ENCODE results near the gene RUNX1. TPM values are rescaled to one million over a fixed set of nuclear protein-coding genes. Genes with fewer than 3 reads are reported as not detected.

RUNX1 gene
- polyA plus RNA-seq, 12 donors, result 3.6 to 18.8 (median 6.9) TPM; not detected in 1

DNA sequence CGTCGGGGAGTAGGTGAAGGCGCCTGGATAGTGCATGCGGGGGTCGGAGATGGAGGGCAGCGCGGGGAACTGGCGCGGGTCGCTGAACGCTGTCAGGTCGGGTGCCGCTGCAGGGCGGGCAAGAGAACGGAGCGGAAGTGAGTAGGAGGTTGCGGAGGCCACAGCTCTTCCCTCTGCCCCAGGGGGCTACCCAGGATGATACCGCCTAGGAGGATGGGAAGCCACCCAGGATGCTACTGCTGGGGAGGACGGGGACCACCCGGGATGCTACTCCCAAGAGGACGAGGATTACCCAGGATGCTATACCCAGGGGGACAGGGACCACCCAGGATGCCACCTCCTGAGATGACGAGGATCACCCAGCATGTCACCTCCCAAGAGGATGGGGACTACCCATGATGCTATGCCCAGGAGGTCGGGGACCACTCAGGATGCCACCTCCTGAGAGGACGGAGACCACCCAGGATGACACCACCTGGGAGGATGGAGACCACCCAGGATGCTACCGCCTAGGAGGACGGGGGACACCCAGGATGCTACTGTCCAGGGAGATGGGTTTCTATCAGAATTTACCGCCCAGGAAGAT lies 256.5 kb downstream of the RUNX1 start:
- no peak for DNase-seq

DNA sequence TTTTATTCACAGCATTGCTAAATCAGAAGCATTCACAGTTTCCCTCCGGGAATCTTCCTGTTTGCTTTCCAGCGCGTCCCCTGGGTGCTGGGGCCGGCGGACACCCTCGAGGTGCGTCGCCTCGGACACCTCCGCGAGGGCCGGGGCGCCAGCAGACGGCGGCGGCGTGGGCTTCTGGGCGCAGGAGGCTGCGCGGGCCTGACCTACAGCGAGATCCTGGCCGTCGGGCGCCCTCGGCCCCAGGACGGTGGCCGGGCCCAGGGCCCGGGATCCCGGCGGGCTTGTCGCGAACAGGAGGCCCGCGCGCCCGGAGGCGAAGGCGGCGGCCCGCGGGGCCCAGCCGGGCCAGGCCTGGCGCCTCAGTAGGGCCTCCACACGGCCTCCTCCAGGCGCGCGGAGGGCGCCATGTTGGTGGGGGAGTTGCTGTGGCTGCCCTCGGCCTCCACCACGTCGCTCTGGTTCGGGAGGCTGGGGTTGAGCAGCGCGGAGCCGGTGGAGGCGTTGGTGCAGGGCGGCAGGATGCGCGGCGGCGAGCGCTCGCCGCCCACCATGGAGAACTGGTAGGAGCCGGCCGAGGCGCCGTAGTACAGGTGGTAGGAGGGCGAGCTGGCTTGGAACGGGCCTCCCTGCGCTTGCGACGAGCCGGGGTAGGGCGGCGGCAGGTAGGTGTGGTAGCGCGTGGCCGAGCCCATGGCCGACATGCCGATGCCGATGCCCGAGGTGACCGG lies 257.2 kb downstream of the RUNX1 start:
- DNase-seq, result no peak

DNA sequence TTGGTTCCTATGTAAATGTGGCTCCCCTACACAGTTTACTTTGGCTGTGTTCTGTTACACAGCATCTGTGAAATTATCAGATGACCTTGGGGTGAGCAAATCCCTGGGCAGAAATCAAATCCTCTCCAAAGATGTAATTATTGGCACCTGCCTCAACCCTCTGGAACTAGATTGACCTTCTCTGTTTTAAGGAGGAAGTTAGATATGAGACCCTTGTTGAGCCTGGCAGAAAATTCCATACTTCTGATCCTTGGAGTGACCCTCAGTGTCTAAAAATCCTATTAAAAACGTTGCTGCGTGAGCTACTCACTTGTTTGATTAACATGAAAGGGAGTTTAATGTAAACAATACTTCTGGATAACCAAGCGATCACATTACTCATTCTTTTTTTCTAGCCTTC lies 258.3 kb downstream of the RUNX1 start:
- DNase-seq, result no peak

DNA sequence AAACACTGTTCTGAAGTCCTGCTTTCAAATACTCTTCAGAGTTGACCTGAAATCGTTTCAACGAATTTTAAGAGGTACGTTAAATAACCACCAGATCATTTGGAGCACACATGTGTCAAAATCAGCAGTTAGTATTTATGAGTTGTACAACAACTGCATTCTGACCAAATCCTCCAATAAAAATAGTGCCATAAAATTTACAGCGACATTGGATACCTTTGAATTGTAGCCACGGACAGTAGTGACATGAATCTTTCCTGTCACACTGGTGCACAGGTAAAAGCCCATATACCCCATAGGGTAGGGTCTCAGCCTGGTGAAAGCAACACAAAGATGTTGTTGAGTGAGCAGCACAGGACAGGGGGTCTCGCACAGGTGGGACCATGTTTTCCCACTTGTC lies 258.8 kb downstream of the RUNX1 start:
- DNase-seq, result no peak

DNA sequence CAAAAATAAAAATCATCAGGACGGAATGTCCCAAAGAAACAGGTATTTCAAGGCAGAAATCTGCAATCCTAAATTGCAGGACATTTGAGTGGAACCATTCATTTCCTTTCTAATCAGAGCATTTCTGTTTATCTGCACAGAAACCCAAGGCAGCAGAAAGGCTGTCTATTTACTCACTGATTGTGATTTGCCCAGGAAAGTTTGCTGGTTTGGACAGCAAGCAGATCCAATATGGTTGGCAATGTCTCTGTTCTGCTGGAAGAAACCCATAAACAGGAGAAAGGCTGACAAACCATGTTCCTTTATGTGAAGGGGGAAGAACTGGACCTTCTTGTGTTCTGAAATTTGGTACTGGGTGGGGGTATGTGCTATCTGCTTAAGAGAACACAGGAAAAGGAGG lies 260.2 kb downstream of the RUNX1 start:
- DNase-seq, result no peak

DNA sequence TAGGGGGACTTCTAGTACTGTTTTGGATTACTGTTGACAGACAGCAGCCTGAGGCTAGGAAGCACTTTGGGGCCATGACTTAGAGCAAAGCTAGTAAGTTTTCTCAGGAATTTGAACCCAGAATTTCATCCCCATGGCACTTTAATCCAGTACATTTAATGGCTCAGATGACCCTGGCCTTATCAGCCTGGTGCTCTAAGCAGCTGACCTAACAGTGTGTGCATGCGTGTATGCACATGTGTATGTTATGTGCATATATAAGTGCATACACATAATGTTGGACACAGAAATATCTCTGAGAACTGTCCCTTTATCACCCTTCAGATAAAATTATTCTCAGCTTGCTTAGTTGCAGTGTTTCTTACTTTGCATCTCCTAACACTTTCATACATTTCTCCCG lies 265.3 kb downstream of the RUNX1 start:
- no peak for DNase-seq

DNA sequence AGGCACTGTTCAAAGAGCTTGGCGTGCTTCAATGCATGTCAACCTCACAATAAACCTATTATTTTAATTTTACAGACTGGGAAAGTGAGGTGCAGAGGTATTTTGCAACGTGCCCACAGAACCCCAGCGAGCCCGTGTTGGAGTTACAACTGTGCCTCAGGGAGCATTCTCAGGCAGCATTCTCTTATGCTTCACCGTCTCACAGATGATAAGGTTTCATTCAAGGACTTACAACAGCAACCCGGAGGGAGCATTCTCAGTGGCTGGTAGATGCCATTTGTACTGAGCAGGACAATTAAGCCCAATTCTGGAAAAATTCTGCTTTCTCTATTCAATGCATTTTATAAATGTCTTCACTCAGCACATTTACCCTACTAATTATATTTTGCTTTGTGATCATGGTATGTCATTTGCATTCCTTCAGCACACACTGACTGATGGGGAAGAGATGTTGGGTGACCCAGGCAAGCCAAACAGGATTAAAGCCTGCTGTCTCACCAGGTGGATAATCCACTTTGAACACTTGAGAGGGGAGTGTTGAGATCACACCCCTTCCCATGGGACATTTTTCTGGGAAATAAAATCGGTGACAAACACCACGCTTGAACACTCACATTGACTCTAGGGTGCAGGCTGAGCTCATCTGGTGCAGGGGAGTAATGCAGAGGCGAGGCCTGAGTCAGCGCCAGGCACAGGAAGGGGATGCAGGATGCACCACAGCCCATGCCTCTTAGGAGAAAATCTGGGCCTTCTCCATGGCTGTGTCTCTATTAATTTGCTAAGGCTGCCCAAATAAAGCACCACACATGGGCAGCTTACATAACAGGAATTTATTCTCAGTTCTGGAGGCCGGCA lies 266.4 kb downstream of the RUNX1 start:
- DNase-seq, result no peak

DNA sequence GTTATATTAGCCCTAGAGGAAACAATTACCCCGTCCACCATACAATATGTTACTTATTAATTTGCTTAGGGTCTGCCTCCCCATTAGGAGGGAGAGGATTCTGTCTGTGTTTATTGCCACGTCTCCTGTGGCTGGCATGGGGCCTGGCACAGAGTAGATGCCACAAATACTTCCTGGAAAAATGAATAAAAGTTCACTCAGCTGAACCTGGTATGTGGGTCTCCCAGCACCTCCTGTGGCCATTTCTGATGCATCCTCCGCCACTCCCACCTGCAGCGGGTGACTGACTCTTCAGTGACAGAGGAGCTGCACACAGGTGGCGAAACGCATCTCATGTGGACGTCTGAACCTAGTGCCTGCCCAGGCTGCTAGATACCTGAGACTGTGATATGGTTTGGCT lies 267.6 kb downstream of the RUNX1 start:
- DNase-seq, result no peak

DNA sequence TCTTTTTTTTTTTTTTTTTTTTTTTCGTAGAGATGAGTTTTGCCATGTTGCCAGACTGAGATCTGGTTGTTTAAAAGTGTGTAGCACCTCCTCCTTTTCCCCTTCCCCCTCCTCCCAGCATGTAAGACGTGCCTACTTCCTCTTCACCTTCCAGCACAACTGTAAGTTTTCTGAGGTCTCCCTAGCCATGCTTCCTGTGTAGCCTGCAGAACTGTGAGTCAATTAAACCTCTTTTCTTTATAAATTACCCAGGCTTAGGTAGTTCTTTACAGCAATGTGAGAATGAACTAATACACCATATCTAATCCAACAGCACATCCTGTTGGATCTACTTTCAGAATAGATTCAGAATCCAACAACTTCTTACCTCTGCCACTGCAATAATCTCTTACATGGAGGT lies 269.2 kb downstream of the RUNX1 start:
- no peak for DNase-seq

DNA sequence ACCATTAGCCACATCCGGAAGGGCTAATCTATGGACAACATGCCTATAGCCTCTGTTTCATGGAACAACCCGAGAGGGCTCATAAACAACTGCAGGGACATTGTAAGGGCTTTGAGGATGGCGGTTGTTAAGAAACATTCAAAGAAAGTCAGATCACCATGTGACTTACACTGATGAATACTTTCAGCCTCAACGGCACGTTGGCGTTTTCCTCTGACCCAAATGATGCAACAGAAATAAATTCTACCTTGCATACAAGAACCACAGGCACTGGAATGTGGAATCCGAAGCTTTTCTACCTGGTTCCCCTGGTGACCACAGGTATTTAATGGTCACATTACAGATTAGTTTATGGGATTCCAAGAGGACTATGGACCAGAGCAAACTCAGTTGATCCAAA lies 273.3 kb downstream of the RUNX1 start:
- no peak for DNase-seq

DNA sequence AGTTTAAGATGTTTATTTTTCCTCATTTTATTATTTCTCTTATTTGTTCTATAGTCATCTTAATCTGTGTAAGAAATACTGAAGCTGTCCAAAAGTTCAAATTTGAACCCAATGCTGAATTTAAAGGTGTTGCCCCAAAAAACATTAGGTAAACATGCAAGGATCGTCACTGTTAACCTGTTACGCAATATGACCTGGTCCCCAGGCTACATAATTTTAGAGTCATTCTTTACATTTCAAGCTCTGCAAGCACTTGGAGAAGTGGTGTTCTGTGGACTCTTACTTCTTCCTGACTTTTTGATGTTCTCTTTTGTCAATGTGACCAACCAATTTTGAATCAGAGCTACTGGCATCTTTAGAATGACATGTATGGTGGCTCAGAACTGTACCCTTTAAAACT lies 274.4 kb downstream of the RUNX1 start:
- DNase-seq, result no peak

DNA sequence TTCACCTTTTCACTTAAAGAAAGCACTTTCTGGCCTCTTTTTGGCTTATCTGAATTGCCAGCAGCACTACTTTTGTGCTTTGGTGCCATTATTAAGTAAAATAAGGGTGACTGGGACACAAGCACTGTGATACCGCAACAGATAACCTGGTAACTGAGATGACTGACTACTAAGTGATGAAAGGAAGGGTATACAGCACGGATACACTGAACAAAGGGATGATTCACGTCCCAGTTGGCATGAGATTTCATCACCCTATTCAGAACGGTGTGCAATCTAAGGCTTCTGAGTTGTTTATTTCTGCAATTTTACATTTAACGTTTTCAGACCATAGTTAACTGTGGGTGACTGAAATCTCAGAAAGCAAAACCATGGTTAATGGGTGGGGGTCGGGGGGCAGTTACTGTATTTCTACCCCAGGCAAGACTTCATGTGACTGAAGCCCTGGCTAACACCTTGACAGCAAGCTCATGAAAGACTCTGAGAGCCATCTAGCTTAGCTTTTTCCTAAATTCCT lies 277.5 kb downstream of the RUNX1 start:
- DNase-seq, result no peak

DNA sequence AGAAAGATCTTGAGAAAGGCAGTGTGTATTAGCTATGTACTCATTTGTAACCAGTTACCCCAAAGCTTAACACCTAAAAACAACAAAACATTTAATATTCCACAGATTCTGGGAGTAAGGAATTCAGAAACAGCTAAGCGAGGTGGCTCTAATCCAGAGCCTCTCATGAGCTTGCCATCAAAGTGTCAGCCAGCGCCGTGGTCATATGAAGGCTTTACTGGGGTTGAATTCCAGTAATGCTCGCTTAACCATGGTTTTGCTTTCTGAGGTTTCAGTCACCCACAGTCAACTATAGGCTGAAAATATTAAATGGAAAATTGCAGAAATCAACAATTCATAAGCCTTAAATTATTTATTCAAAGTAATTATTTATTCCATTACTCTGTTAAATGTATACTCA lies 278.5 kb downstream of the RUNX1 start:
- DNase-seq, result no peak

DNA sequence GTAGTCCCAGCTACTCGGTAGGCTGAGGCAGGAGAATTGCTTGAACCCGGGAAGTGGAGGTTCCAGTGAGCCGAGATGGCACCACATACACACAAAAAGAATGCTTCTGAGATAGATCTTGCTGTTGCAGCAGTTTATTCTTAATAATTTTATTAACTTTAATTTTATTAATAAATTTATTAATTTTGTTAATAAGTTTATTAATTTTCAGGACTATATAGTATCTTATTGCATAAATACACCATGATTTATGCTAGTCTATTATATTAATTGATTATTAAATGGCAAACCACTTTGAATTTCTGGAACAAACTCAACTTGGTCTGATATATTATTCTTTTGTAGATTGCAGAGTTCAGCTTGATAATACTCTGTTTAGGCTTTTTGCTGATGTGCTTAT lies 280.8 kb downstream of the RUNX1 start:
- no peak for DNase-seq

DNA sequence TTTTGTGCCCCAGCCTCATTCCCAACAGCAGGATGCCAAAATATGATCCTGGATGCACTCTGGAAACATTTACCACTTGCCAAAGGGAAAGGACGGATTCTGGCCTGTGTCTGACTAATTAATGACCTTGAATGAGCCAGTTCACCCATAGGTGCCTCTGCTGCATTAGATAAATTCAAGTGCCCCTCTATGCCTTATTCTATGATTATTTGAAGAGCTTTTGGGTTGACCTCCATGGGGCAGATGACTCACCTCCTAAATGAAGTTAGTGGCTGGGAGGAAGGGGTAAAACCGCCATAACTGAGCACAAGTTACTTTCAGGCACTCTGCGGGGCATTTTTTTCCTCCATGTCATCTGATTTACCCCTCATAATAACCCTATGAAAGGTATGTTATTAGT lies 282.2 kb downstream of the RUNX1 start:
- DNase-seq, result no peak

DNA sequence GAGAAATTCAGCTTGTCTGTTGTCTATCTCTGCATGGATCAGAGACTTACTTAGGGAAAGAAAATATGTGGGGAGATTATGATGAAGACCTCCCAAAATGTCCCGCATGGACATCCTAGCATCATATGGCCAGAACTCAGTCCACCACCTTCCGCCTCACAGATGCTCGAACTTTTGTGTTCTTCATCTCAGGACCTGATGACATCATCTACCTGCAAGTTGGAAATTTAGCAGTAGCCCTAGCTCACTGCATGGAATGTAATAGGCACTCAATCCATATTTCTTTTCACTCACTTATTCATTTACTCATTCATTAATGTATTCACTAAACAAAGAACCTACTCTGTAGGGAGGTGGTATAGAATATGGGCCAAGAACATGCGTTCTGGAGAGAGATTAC lies 283.5 kb downstream of the RUNX1 start:
- no peak for DNase-seq

DNA sequence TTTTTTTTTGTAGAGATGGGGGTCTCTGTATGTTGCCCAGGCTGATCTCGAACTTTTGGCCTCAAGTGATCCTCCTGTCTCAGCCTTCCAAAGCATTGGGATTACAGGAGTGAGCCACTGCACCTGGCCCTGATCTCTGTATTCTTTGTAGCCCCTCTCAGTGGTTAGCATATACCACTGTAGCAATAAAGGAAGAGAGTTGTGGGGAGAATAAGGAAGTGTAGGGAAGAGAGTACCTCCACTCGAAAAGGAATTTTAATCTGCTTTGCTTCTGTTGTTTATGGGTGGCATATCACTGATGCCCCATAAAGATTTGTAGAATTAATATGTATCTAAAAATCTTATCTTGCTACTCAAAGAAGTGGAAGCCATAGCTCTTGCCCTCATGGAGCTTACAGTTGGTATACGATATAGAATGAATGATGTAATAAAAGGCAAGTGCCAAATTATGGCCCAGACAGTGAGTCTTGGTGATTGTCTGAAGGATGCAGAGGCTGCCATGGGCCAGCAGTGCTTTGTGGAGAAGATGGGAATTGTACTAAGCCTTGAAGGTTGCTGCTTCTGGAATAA lies 284.3 kb downstream of the RUNX1 start:
- no peak for DNase-seq

DNA sequence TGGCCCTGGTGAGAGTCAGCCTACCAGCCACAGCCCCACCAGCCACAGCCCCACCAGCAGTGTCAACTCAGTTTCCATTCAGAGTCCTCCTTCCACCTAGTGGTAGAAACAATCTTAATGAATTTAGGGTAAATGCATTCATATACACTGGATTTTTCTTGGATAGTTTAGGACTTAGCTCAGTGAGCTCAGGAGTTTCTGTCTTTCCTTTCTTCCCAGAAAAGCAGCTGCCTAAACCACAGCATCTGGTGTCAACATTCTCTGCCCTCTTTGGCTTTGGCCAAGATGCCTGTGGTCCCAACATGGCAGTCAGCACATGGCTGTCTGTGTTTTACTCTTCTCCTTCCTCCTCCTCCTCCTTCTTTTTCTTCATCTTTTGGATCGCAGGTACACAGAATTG lies 286.3 kb downstream of the RUNX1 start:
- no peak for DNase-seq

DNA sequence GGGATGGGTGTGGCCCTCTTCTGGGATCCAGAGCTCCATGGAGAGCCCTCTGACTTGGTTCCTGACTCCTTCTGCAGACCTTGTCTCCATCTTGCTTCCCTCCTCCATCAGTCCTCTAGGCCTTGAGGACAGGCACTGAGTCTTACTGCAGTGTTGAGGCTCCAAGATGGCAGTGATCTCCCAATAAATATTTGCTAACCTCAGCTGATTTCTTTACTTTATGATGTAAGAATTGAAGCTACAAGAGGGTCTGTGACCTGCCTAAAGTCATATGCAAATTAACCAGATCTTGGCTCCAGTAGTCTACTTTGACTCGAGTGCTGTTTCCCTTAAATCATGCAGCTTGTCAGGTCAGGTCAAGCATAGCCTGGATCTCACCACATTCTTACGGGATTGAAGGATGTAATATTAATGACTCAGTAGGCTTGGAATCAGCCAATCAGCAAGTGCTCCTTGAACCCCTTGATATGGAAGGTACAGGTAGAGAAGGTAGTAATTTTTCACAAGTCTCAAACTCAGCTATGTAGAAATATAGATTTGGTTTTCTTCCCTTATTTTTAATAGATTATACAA lies 287.3 kb downstream of the RUNX1 start:
- no peak for DNase-seq

DNA sequence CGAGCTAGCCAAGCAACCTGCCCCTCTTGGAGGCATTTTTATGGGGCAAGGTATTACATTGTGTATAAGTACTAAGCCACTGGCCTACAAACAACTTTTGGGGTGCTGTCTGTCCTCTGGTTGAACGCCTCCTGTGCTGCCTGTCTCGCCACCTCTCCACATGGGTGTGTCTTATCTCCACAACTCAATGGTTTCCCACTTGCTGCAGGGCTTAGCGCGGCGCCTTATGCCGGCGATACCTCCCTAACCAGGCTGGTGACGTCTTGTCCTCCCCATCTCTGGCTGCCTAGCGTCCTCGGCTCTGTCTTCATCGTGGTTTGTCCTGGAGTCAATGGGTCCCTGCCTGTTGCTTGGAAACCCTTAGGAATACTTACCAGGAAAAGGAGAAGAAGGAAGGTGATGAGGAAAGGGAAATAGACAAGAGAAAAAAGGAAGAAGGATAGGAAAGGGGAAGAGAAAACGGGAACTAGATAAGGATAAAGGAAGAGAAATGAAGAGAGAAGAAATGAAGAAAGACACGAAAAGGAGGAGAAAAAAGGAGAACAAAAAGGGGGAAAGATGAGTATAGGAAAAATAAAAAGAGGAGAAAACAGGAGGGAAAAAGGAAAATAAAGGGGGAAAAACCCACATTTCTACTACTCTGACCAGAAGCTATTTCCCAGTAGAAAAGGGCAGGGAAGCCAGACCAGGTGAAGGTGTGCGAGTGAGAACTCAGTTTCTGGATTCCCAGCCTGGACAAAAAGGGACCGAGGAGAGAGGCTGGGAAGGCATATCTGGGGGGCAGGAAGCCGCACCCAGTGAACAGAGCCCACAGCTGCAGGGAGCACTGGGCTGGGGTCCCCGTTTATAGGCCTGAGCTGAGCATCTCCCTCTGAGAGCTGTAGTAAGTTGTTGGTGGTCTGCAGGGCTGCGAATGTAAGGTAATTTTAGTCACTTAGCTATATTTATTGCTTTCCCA lies 294.1 kb downstream of the RUNX1 start:
- no peak for DNase-seq

DNA sequence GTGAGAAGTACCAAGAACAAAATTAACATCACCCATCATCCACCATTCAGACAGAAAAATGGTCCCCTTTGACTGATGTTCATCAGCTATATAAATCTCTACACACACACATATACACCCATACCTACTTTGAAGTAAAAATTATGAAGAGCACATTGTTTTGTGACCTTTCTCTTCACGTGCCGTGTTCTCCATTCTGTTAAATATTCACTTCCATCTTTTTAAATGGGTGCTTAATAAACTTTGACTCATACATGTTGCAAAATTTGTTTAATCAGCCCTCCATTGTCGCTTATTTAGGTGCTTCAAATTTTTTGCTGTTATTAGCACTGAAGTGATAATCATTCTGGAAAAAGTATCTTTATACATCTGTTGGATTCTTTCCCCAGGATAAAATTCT lies 300.2 kb downstream of the RUNX1 start:
- no peak for DNase-seq

Measured in muscle of arm (tissue), 12 donors.